MM.1S (cell line): Measurements from ENCODE around the gene BORCS8.

ENCODE experiments used
- CTCF ChIP-seq: fragments of 300-600 bp; sonication (generic); IDR thresholded peaks from 2 replicates; pipeline ENCODE4 v1.5.1; 2016; ENCODE audit warnings: antibody characterized with exemption, low read length, mixed read lengths
- EZH2 ChIP-seq: fragments of 300-600 bp; sonication (generic); optimal IDR thresholded peaks from 2 replicates; pipeline ENCODE3; 2017; ENCODE audit warnings: low read depth, mild to moderate bottlenecking, antibody characterized with exemption, low read length, mixed read lengths

DNA sequence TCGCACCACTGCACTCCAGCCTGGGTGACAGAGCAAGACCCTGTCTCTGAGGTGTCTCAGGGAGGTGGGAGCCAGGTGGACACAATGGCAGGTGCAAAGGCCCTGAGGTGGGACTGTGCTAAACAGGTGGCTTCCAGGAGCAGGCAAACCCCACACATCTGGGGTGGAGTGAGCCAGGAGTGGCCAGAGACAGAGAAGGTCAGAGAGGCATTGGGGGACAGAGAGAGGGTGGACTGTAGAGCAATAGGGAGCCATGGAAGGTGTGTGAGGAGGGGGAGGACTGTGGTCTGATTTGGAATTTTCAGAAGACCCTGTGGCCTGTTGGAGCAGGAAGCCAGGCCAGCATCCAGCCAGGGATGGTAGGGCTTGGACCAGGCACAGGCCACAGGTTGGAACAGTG lies 26.6 kb downstream of the BORCS8 start:
- no peak for TF ChIP-seq CTCF
- no peak for TF ChIP-seq EZH2
